Heart right ventricle (tissue), 16 donors: ENCODE results near the gene PKNOX2. TPM values are rescaled to one million over a fixed set of nuclear protein-coding genes. Genes with fewer than 3 reads are reported as not detected.

Experiments
- ATAC-seq, 8 donors: fragments of 200-7000 bp; cut with Tn5 transposase; one replicate each; pipeline ENCODE4 v1.9.1; 2020; ENCODE audit warnings: mild to moderate bottlenecking in 8 of 8, moderate library complexity in 8 of 8, moderate number of reproducible peaks in 1 of 8
- DNase-seq, 2 donors: peaks; one replicate each; pipeline ENCODE4 v3.0.0-alpha.2; 2020
- H3K27ac ChIP-seq, 10 donors: fragments of 200-600 bp; sonication (generic) in 2 of 10; one replicate each; pipeline versions ENCODE4 v1.5.0 to v1.8.0; 2020 to 2022; ENCODE audit warnings: mild to moderate bottlenecking in 3 of 10
- H3K27me3 ChIP-seq, 7 donors: fragments of 200-600 bp; one replicate each; pipeline ENCODE4 v1.8.0; 2021 to 2022; ENCODE audit warnings: mild to moderate bottlenecking in 2 of 7
- H3K36me3 ChIP-seq, 9 donors: fragments of 200-600 bp; sonication (generic) in 1 of 9; one replicate each; pipeline versions ENCODE4 v1.5.0 to v1.8.0; 2020 to 2022; ENCODE audit warnings: mild to moderate bottlenecking in 2 of 9
- H3K4me1 ChIP-seq, 9 donors: fragments of 200-600 bp; sonication (generic) in 1 of 9; one replicate each; pipeline versions ENCODE4 v1.5.0 to v1.8.0; 2020 to 2022; ENCODE audit warnings: mild to moderate bottlenecking in 4 of 9
- H3K4me3 ChIP-seq, 10 donors: fragments of 200-600 bp; sonication (generic) in 2 of 10; one replicate each; pipeline versions ENCODE4 v1.5.0 to v1.8.0; 2020 to 2022; ENCODE audit warnings: mild to moderate bottlenecking in 7 of 10, moderate library complexity in 2 of 10
- H3K9me3 ChIP-seq, 11 donors: fragments of 200-600 bp in 10 of 11; sonication (generic) in 2 of 11; one replicate each; pipeline versions ENCODE4 v1.5.0 to v1.8.0; 2013 to 2022; ENCODE audit warnings: mild to moderate bottlenecking in 2 of 11, control low read depth in 1 of 11, moderate library complexity in 1 of 11
- CTCF ChIP-seq, 9 donors: fragments of 200-600 bp; sonication (generic) in 2 of 9; IDR thresholded peaks; one replicate each; pipeline versions ENCODE4 v1.5.0 to v1.8.0; 2021 to 2022; ENCODE audit warnings: antibody characterized with exemption in 9 of 9, mild to moderate bottlenecking in 5 of 9, moderate library complexity in 1 of 9
- WGBS, 2 donors: extraction: QIAGEN DNeasy Blood & Tissue Kit; methylation state at CpG; one replicate each; pipeline ENCODE4 v1.1.7; 2013; ENCODE audit warnings: inconsistent platforms in 1 of 2; 5-methylcytosine and 5-hydroxymethylcytosine counted together
- intact Hi-C, 10 donors: fragments of 100-400 bp; cut with DNase I; formaldehyde crosslinking; loops; one replicate each; pipeline versions ENCODE4 v1.11.1 to v1.14.2; 2022
- polyA plus RNA-seq, 2 donors: library from polyadenylated mRNA; stranded (reverse); fragments of 200-250 nt; gene quantifications; one replicate each; pipeline ENCODE4 v1.2.3, GENCODE V29; 2013
- total RNA-seq, 10 donors: library from RNA; stranded (reverse); fragmentation: NEBNext Ultra II Directional in 3 of 10; extraction: Animal tissue kit (Norgen Biotek cat#: 25700) in 3 of 10; gene quantifications; one replicate each; pipeline versions ENCODE4 v1.2.1 to v1.2.4, GENCODE V29; 2021 to 2023
- donor health status: Arrhythmogenic right ventricular cardiomyopathy.
- donor health status: ischemic (EF 13 %, LVEDD 7.1; RV severe dilation, severe dysfunction).
- donor health status: healthy with polysubstance abuse.
- donor health status: DM: no; HTN: yes; CAD: no.
- donor health status: DM: no; HTN: no; CAD: no.
- donor health status: ischemic (EF 25% LVEDD 6.9; RV normal size, moderate dysfunction).
- donor health status: ischemic (EF 25% LVEDD 5.7; RV mildly dilated, moderate dysfunction).
- donor health status: healthy.
- donor health status: DM: yes; HTN: yes; CAD: no.
- donor health status: Ischemic cardiomyopathy.
- donor health status: ischemic (EF 35%, LVEDD 5.7; RV mildly dilated, moderate dysfunction).
- donor health status: nonischemic (EF 11% LVEDD 7.7; RV severe dilation, severe dysfunction).
- donor health status: DM: yes; HTN: yes; CAD: no.
- donor health status: PGD.
- donor health status: ischemic (EF 29% LVEDD 5.4; RV normal size, mild dysfunction).
- donor health status: nonischemic (EF 23%, LVEDD 6.1; RV moderate dilation, normal function).

PKNOX2 gene
- total and polyA plus RNA-seq, 12 donors, result 2.5 to 5.8 (median 4.5) TPM

- H3K9me3 ChIP-seq, result no peaks in the 10 kb centered on the region
- no peak for TF ChIP-seq CTCF (IDR thresholded peaks at IDR 0.05)
- DNase-seq, result no peak
- H3K27ac ChIP-seq, result no peak overlapping the region
- H3K4me3 ChIP-seq, result no peak overlapping the region
- H3K36me3 ChIP-seq, result no peaks in the 10 kb centered on the region
- no peak for ATAC-seq
- H3K4me1 ChIP-seq, result peaks cover 0 to 28% (median 5%) of the 10 kb centered on the region in 9 donors
- no peaks in the 10 kb centered on the region for H3K27me3 ChIP-seq
- intact Hi-C loops, result loop anchor here in 1 of 10 donors (10.0 kb wide), 1 partner anchor 62 kb away; the partner anchor contains the start of gene PKNOX2
- 76 to 92% methylated on average over 5 of the region's 5 CpGs for WGBS, 2 donors
These were observed 62.6 kb downstream of the PKNOX2 start for GRCh38 chr11:125227151-125227550.

- no peak overlapping the region for H3K4me3 ChIP-seq
- no peak for TF ChIP-seq CTCF (IDR thresholded peaks at IDR 0.05)
- H3K9me3 ChIP-seq, result no peaks in the 10 kb centered on the region
- DNase-seq (no peak), ATAC-seq (no peak)
- H3K4me1 ChIP-seq, result peaks cover 0 to 23% (median 5%) of the 10 kb centered on the region in 9 donors
- no peaks in the 10 kb centered on the region for H3K27me3 ChIP-seq
- intact Hi-C loops, result loop anchor here in 1 of 10 donors (10.0 kb wide), 1 partner anchor 64 kb away; the partner anchor contains the start of gene PKNOX2
- no peak overlapping the region for H3K27ac ChIP-seq
- WGBS, 2 donors, result 81 to 84% methylated on average over 4 of the region's 4 CpGs
- no peaks in the 10 kb centered on the region for H3K36me3 ChIP-seq
These were observed 63.9 kb downstream of the PKNOX2 start for GRCh38 chr11:125228445-125228844.

DNA sequence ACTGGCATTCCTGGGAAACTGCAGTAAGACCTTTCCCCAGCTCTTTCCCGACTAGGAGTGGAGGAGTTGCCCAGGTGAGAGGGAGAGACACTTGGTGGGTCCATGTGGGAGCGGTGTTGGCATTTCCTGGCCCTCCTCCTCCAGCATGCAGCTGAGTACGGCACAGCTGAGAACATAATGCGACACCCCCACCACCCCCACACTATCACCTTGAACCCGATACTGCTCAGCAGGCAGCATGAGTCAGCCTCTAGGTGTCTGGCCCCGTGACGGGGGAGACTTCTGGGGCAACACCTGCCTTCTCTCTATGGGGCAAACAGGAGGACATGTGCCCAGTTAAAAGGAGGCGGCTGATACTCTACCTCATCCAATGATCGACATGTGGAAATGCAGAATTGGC, 64.4 kb downstream of the PKNOX2 start:
- intact Hi-C loops, result loop anchor here in 1 of 10 donors (10.0 kb wide), 1 partner anchor 64 kb away; the partner anchor contains the start of gene PKNOX2
- DNase-seq, result no peak
- H3K4me3 ChIP-seq, result no peak overlapping the region
- no peaks in the 10 kb centered on the region for H3K27me3 ChIP-seq
- TF ChIP-seq CTCF (IDR thresholded peaks at IDR 0.05), result no peak
- H3K36me3 ChIP-seq, result no peaks in the 10 kb centered on the region
- H3K9me3 ChIP-seq, result no peaks in the 10 kb centered on the region
- peaks cover 0 to 18% (median 4%) of the 10 kb centered on the region in 9 donors for H3K4me1 ChIP-seq
- no peak for ATAC-seq
- 84 to 87% methylated on average over 9 of the region's 9 CpGs for WGBS, 2 donors
- H3K27ac ChIP-seq, result no peak overlapping the region

DNA sequence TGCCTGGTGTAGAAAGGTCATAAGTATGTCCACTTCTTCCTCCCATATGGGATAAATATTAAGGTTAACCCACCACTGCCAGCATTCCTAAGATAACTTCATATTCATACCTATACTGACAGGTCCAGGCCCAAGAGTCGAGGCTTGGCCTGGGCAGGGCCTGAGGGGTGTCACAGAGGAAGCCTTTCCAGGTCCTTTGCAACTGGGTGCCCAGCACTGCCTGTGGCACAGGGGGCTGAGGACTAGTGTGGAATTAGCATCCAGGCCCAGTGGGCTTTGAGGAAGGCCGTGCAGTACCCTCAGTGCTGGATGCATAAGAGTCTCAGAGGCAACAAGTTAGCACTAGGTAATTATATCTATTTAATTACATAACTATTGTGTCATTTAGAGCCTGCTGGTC, 65.4 kb downstream of the PKNOX2 start:
- Histone ChIP-seq H3K27me3 (no peaks in the 10 kb centered on the region), H3K27ac (no peak overlapping the region), H3K4me3 (no peak overlapping the region), H3K4me1 (peaks cover 0 to 10% (median 0%) of the 10 kb centered on the region in 9 donors), H3K36me3 (no peaks in the 10 kb centered on the region), H3K9me3 (no peaks in the 10 kb centered on the region)
- ATAC-seq (no peak), DNase-seq (no peak)
- intact Hi-C loops, result loop anchor here in 1 of 10 donors (10.0 kb wide), 1 partner anchor 65 kb away; the partner anchor contains the start of gene PKNOX2
- 88 to 96% methylated on average over 2 of the region's 2 CpGs for WGBS, 2 donors
- no peak for TF ChIP-seq CTCF (IDR thresholded peaks at IDR 0.05)
